ENCODE data around the gene QRSL1.
"Not testable (repeated sequence)": the region's sequence is repeated elsewhere in the genome, so short reads cannot be mapped to it uniquely, and the experiment has no call there.

Gene QRSL1

GRCh38 chr6:106620931-106621672, 8.3 kb upstream of the QRSL1 start:
- Histone ChIP-seq H3K4me2 (no peak overlapping the region), H4K20me1 (no peaks in the 10 kb centered on the region), H3K4me3 (no peak overlapping the region), H3K9ac (no peak overlapping the region), H3K27me3 (no peaks in the 10 kb centered on the region), H3K9me3 (peaks cover 13% of the 10 kb centered on the region), H3K27ac (no peak overlapping the region), H3K36me3 (peaks cover 36% of the 10 kb centered on the region), H3K4me1 (no peaks in the 10 kb centered on the region)
- no peak for TF ChIP-seq Cebpa-rat (IDR thresholded peaks at IDR 0.05)

GRCh38 chr6:106622412-106622811, 7.0 kb upstream of the QRSL1 start:
- H3K4me3 ChIP-seq: no peak overlapping the region

GRCh38 chr6:106623039-106623438, 6.3 kb upstream of the QRSL1 start:
- H3K27ac ChIP-seq: no peak overlapping the region
- TF ChIP-seq Cebpa-rat (IDR thresholded peaks at IDR 0.05): no peak
- H3K9ac ChIP-seq: no peak overlapping the region

More at GRCh38 chr6:106622412-106622811, 7.0 kb upstream of the QRSL1 start:
- H3K4me1 ChIP-seq: no peaks in the 10 kb centered on the region
- peaks cover 24% of the 10 kb centered on the region for H3K36me3 ChIP-seq
- H3K9ac ChIP-seq: no peak overlapping the region
- no peaks in the 10 kb centered on the region for H4K20me1 ChIP-seq
- H3K4me2 ChIP-seq: no peak overlapping the region
- peaks cover 13% of the 10 kb centered on the region for H3K9me3 ChIP-seq
- no peak overlapping the region for H3K27ac ChIP-seq
- no peak for TF ChIP-seq Cebpa-rat (IDR thresholded peaks at IDR 0.05)
- H3K27me3 ChIP-seq: no peaks in the 10 kb centered on the region

GRCh38 chr6:106626485-106626884, 2.9 kb upstream of the QRSL1 start:
- Histone ChIP-seq H3K4me2 (no peak overlapping the region), H3K9ac (no peak overlapping the region), H3K9me3 (peaks cover 13% of the 10 kb centered on the region), H3K27ac (no peak overlapping the region), H3K27me3 (no peaks in the 10 kb centered on the region), H3K4me3 (no peak overlapping the region), H3K36me3 (peaks cover 13% of the 10 kb centered on the region), H4K20me1 (no peaks in the 10 kb centered on the region), H3K4me1 (peaks cover 24% of the 10 kb centered on the region)
- no peak for TF ChIP-seq Cebpa-rat (IDR thresholded peaks at IDR 0.05)

More at GRCh38 chr6:106623039-106623438, 6.3 kb upstream of the QRSL1 start:
- Histone ChIP-seq H3K36me3 (peaks cover 24% of the 10 kb centered on the region), H3K4me2 (no peak overlapping the region), H3K27me3 (no peaks in the 10 kb centered on the region), H3K4me3 (no peak overlapping the region), H3K4me1 (peaks cover 6% of the 10 kb centered on the region), H4K20me1 (no peaks in the 10 kb centered on the region), H3K9me3 (peaks cover 13% of the 10 kb centered on the region)

GRCh38 chr6:106627760-106628159, 1.6 kb upstream of the QRSL1 start:
- Histone ChIP-seq H3K4me2 (peak overlapping the region; percentile 82), H3K36me3 (peaks cover 12% of the 10 kb centered on the region), H3K4me1 (peaks cover 24% of the 10 kb centered on the region)
- not testable (repeated sequence) for H3K4me3 ChIP-seq, H3K9me3 ChIP-seq, H3K9ac ChIP-seq, H4K20me1 ChIP-seq, H3K27me3 ChIP-seq, H3K27ac ChIP-seq

GRCh38 chr6:106628658-106629102, 698 bp upstream of the QRSL1 start:
- Histone ChIP-seq H3K9me3 (no peaks in the 10 kb centered on the region), H3K9ac (peak overlapping the region; percentile 87), H3K27me3 (no peaks in the 10 kb centered on the region), H3K4me3 (peak overlapping the region; percentile 79), H3K4me2 (peak overlapping the region; percentile 82), H3K36me3 (peaks cover 6% of the 10 kb centered on the region; the same call in 1 of the 2 replicates), H3K27ac (peak overlapping the region; percentile 82), H4K20me1 (no peaks in the 10 kb centered on the region), H3K4me1 (peaks cover 24% of the 10 kb centered on the region)
- no peak for TF ChIP-seq Cebpa-rat (IDR thresholded peaks at IDR 0.05)

GRCh38 chr6:106629859-106630163, 433 bp downstream of the QRSL1 start:
- TF ChIP-seq Cebpa-rat (IDR thresholded peaks at IDR 0.05): no peak

GRCh38 chr6:106630366-106630765, 988 bp downstream of the QRSL1 start:
- H3K4me1 ChIP-seq: peaks cover 28% of the 10 kb centered on the region
- H3K36me3 ChIP-seq: peaks cover 19% of the 10 kb centered on the region; the same call in 1 of the 2 replicates
- H3K27me3 ChIP-seq: no peaks in the 10 kb centered on the region
- no peak for TF ChIP-seq Cebpa-rat (IDR thresholded peaks at IDR 0.05)
- H3K4me3 ChIP-seq: peak overlapping the region; percentile 79
- peak overlapping the region; percentile 87 for H3K9ac ChIP-seq
- peak overlapping the region; percentile 82 for H3K27ac ChIP-seq
- no peaks in the 10 kb centered on the region for H3K9me3 ChIP-seq
- H4K20me1 ChIP-seq: no peaks in the 10 kb centered on the region
- peak overlapping the region; percentile 93 for H3K4me2 ChIP-seq

More at GRCh38 chr6:106629859-106630163, 433 bp downstream of the QRSL1 start:
- no peaks in the 10 kb centered on the region for H3K9me3 ChIP-seq
- H3K9ac ChIP-seq: peak overlapping the region; percentile 87
- peak overlapping the region; percentile 79 for H3K4me3 ChIP-seq
- H3K27ac ChIP-seq: peak overlapping the region; percentile 82
- no peaks in the 10 kb centered on the region for H3K27me3 ChIP-seq
- peak overlapping the region; percentile 93 for H3K4me2 ChIP-seq
- no peaks in the 10 kb centered on the region for H4K20me1 ChIP-seq
- H3K4me1 ChIP-seq: peaks cover 24% of the 10 kb centered on the region
- peaks cover 15% of the 10 kb centered on the region; the same call in 1 of the 2 replicates for H3K36me3 ChIP-seq

- Histone ChIP-seq H3K27me3 (no peaks in the 10 kb centered on the region), H3K4me2 (no peak overlapping the region), H3K4me3 (no peak overlapping the region), H3K9me3 (no peaks in the 10 kb centered on the region), H3K36me3 (peaks cover 24% of the 10 kb centered on the region; the same call in 1 of the 2 replicates), H3K27ac (no peak overlapping the region), H3K9ac (no peak overlapping the region), H3K4me1 (peaks cover 38% of the 10 kb centered on the region), H4K20me1 (no peaks in the 10 kb centered on the region)
- TF ChIP-seq Cebpa-rat (IDR thresholded peaks at IDR 0.05): no peak
Measured at GRCh38 chr6:106631346-106631745, 2.0 kb downstream of the QRSL1 start.

- no peak overlapping the region for H3K9ac ChIP-seq
- H3K4me1 ChIP-seq: peaks cover 60% of the 10 kb centered on the region
- no peak for TF ChIP-seq Cebpa-rat (IDR thresholded peaks at IDR 0.05)
- no peak overlapping the region for H3K27ac ChIP-seq
- H3K36me3 ChIP-seq: peaks cover 33% of the 10 kb centered on the region; the same call in 1 of the 2 replicates
- no peak overlapping the region for H3K4me2 ChIP-seq
- no peaks in the 10 kb centered on the region for H4K20me1 ChIP-seq
- H3K4me3 ChIP-seq: no peak overlapping the region
- H3K9me3 ChIP-seq: peaks cover 3% of the 10 kb centered on the region; the same call in 1 of the 2 replicates
- H3K27me3 ChIP-seq: no peaks in the 10 kb centered on the region
Measured at GRCh38 chr6:106634565-106634964, 5.2 kb downstream of the QRSL1 start.
